Natural killer cell treated with Interleukin-12 subunit alpha and Interleukin-12 subunit beta and Interleukin-15 and Interleukin-18, amount 100 ng/mL, for 72 hours (primary cell): Measurements from ENCODE around the gene FGFR3. TPM values are rescaled to one million over a fixed set of nuclear protein-coding genes. Genes with fewer than 3 reads are reported as not detected.

Experiments
- ATAC-seq, 2 donors: fragments of 150-1000 bp; cut with Tn5 transposase in 1 of 2; sonication (Bioruptor Pico), chemical (Tn5 transposase) in 1 of 2; 2 replicates each; pipeline ENCODE4 v1.10.0; 2021
- DNase-seq: peaks from one replicate; pipeline ENCODE4 v3.0.0; 2022; ENCODE audit warnings: low spot score
- H3K27ac Mint-ChIP-seq, 2 donors: 1 replicate in 1 of 2; 2 replicates in 1 of 2; pipeline ENCODE4 v1.8.0; 2022; ENCODE audit warnings: mixed read lengths in 2 of 2, mild to moderate bottlenecking in 1 of 2, moderate library complexity in 1 of 2
- H3K27me3 Mint-ChIP-seq, 2 donors: 1 replicate in 1 of 2; 2 replicates in 1 of 2; pipeline ENCODE4 v1.8.0; 2022; ENCODE audit warnings: mixed read lengths in 2 of 2
- H3K36me3 Mint-ChIP-seq: one replicate; pipeline ENCODE4 v1.8.0; 2022; ENCODE audit warnings: mixed read lengths
- H3K4me1 Mint-ChIP-seq, 2 donors: 1 replicate in 1 of 2; 2 replicates in 1 of 2; pipeline ENCODE4 v1.8.0; 2022; ENCODE audit warnings: low read depth in 2 of 2, mixed read lengths in 2 of 2, mild to moderate bottlenecking in 1 of 2
- H3K4me3 Mint-ChIP-seq: one replicate; pipeline ENCODE4 v1.8.0; 2022; ENCODE audit warnings: mixed read lengths
- H3K9me3 Mint-ChIP-seq: 2 replicates; pipeline ENCODE4 v1.8.0; 2022; ENCODE audit warnings: mixed read lengths
- total RNA-seq, 2 donors: library from RNA; stranded (reverse); gene quantifications; one replicate each; pipeline ENCODE4 v1.2.3, GENCODE V29; 2022

FGFR3 gene
- total RNA-seq, 2 donors from 2014 or later, result not detected

GRCh38 chr4:1802720-1803522 lies 9.8 kb downstream of the FGFR3 start:
- H3K36me3 Mint-ChIP-seq, result no peaks in the 10 kb centered on the region
- no peaks in the 10 kb centered on the region for H3K4me1 Mint-ChIP-seq
- no peak overlapping the region for H3K27ac Mint-ChIP-seq
- no peaks in the 10 kb centered on the region for H3K9me3 Mint-ChIP-seq
- ATAC-seq, result no peak
- no peak for DNase-seq
- H3K27me3 Mint-ChIP-seq, result no peaks in the 10 kb centered on the region
- no peak overlapping the region for H3K4me3 Mint-ChIP-seq

DNA sequence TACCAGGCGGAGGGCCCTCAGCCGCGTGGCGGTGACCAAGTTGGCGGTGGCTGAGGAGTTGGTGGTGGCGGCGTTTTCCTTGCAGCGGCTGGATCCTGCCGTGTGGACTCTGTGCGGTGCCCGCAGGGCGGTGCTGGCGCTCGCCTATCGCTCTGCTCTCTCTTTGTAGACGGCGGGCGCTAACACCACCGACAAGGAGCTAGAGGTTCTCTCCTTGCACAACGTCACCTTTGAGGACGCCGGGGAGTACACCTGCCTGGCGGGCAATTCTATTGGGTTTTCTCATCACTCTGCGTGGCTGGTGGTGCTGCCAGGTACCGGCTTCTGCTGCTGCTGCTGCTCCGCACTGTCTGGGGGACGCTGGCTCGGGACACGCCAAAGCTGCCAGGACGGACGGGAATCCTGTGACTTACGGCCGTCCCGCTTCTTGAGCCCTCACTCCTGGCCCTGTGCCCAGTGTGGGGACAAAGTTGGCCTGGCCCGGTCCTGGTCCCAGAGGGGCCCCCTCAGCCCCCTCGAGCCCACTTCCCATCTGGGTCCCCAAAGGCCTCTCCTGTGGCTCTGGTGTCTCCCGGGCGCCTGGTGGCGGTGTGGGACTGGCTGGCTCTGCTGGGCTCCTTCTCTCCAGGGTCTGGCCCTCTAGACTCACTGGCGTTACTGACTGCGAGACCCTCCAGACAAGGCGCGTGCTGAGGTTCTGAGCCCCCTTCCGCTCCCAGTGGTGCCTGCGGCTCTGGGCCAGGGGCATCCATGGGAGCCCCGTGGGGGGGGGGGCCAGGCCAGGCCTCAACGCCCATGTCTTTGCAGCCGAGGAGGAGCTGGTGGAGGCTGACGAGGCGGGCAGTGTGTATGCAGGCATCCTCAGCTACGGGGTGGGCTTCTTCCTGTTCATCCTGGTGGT lies 10.7 kb downstream of the FGFR3 start:
- no peak overlapping the region for H3K27ac Mint-ChIP-seq
- DNase-seq, result no peak
- no peaks in the 10 kb centered on the region for H3K36me3 Mint-ChIP-seq
- no peaks in the 10 kb centered on the region for H3K27me3 Mint-ChIP-seq
- ATAC-seq, result no peak
- no peak overlapping the region for H3K4me3 Mint-ChIP-seq
- H3K4me1 Mint-ChIP-seq, result no peaks in the 10 kb centered on the region
- H3K9me3 Mint-ChIP-seq, result no peaks in the 10 kb centered on the region

- DNase-seq, result no peak
- H3K27ac Mint-ChIP-seq, result no peak overlapping the region
- H3K4me3 Mint-ChIP-seq, result no peak overlapping the region
- H3K36me3 Mint-ChIP-seq, result no peaks in the 10 kb centered on the region
- H3K27me3 Mint-ChIP-seq, result no peaks in the 10 kb centered on the region
- H3K4me1 Mint-ChIP-seq, result no peaks in the 10 kb centered on the region
- ATAC-seq, result no peak
- no peaks in the 10 kb centered on the region for H3K9me3 Mint-ChIP-seq
Measured at GRCh38 chr4:1804638-1805492, 11.8 kb downstream of the FGFR3 start.

GRCh38 chr4:1805493-1806222 lies 12.6 kb downstream of the FGFR3 start:
- Mint-ChIP-seq H3K27ac (no peak overlapping the region), H3K36me3 (no peaks in the 10 kb centered on the region)
- no peak for DNase-seq

DNA sequence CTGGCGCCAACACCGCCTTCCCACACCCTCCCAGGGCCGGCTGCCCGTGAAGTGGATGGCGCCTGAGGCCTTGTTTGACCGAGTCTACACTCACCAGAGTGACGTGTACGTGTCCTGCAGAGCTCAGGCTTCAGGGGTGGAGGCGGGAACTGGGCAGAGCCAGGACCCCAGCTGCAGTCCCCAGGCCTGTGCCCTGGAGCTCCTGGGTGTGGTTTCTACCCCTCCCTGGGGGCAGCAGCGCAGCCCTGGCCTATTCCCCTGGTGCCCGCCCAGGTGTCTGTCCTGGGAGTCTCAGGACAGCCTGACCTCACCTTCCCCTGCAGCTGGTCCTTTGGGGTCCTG lies 13.1 kb downstream of the FGFR3 start:
- ATAC-seq (no peak), DNase-seq (no peak)
- H3K27ac Mint-ChIP-seq, result no peak overlapping the region
- no peaks in the 10 kb centered on the region for H3K27me3 Mint-ChIP-seq
- no peak overlapping the region for H3K4me3 Mint-ChIP-seq
- no peaks in the 10 kb centered on the region for H3K4me1 Mint-ChIP-seq
- H3K9me3 Mint-ChIP-seq, result no peaks in the 10 kb centered on the region
- no peaks in the 10 kb centered on the region for H3K36me3 Mint-ChIP-seq

More at GRCh38 chr4:1805493-1806222, 12.6 kb downstream of the FGFR3 start:
- ATAC-seq, result no peak
- Mint-ChIP-seq H3K27me3 (no peaks in the 10 kb centered on the region), H3K9me3 (no peaks in the 10 kb centered on the region), H3K4me1 (no peaks in the 10 kb centered on the region), H3K4me3 (no peak overlapping the region)

- DNase-seq (no peak), ATAC-seq (no peak)
- H3K27me3 Mint-ChIP-seq, result no peaks in the 10 kb centered on the region
- no peak overlapping the region for H3K27ac Mint-ChIP-seq
- H3K36me3 Mint-ChIP-seq, result no peaks in the 10 kb centered on the region
- no peaks in the 10 kb centered on the region for H3K9me3 Mint-ChIP-seq
- H3K4me1 Mint-ChIP-seq, result no peaks in the 10 kb centered on the region
- H3K4me3 Mint-ChIP-seq, result no peak overlapping the region
Measured at GRCh38 chr4:1806596-1807331, 13.7 kb downstream of the FGFR3 start.

- DNase-seq (no peak), ATAC-seq (no peak)
- Mint-ChIP-seq H3K27ac (no peak overlapping the region), H3K27me3 (no peaks in the 10 kb centered on the region), H3K4me1 (peaks cover 0 to under 1% of the 10 kb centered on the region in 2 donors), H3K4me3 (no peak overlapping the region), H3K36me3 (no peaks in the 10 kb centered on the region), H3K9me3 (no peaks in the 10 kb centered on the region)
Measured at GRCh38 chr4:1807332-1807777, 14.3 kb downstream of the FGFR3 start.

DNA sequence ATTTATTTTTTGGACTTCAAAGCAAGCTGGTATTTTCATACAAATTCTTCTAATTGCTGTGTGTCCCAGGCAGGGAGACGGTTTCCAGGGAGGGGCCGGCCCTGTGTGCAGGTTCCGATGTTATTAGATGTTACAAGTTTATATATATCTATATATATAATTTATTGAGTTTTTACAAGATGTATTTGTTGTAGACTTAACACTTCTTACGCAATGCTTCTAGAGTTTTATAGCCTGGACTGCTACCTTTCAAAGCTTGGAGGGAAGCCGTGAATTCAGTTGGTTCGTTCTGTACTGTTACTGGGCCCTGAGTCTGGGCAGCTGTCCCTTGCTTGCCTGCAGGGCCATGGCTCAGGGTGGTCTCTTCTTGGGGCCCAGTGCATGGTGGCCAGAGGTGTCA lies 15.3 kb downstream of the FGFR3 start:
- no peak for ATAC-seq
- Mint-ChIP-seq H3K27me3 (no peaks in the 10 kb centered on the region), H3K9me3 (no peaks in the 10 kb centered on the region), H3K4me3 (no peak overlapping the region), H3K27ac (no peak overlapping the region), H3K36me3 (no peaks in the 10 kb centered on the region), H3K4me1 (peaks cover 0 to 3% of the 10 kb centered on the region in 2 donors)
- no peak for DNase-seq

- no peak overlapping the region for H3K4me3 Mint-ChIP-seq
- no peak overlapping the region for H3K27ac Mint-ChIP-seq
Measured at GRCh38 chr4:1808851-1809753, 16.0 kb downstream of the FGFR3 start.

GRCh38 chr4:1809754-1810502 lies 16.8 kb downstream of the FGFR3 start:
- Mint-ChIP-seq H3K4me3 (no peak overlapping the region), H3K4me1 (peaks cover 0 to 3% of the 10 kb centered on the region in 2 donors), H3K27me3 (no peaks in the 10 kb centered on the region), H3K27ac (no peak overlapping the region), H3K36me3 (no peaks in the 10 kb centered on the region), H3K9me3 (no peaks in the 10 kb centered on the region)
- ATAC-seq (peak; percentile 63 to 64), DNase-seq (no peak)

More at GRCh38 chr4:1808851-1809753, 16.0 kb downstream of the FGFR3 start:
- H3K4me1 Mint-ChIP-seq, result peaks cover 0 to 3% of the 10 kb centered on the region in 2 donors
- no peaks in the 10 kb centered on the region for H3K36me3 Mint-ChIP-seq
- no peaks in the 10 kb centered on the region for H3K9me3 Mint-ChIP-seq
- DNase-seq (no peak), ATAC-seq (no peak)
- no peaks in the 10 kb centered on the region for H3K27me3 Mint-ChIP-seq

DNA sequence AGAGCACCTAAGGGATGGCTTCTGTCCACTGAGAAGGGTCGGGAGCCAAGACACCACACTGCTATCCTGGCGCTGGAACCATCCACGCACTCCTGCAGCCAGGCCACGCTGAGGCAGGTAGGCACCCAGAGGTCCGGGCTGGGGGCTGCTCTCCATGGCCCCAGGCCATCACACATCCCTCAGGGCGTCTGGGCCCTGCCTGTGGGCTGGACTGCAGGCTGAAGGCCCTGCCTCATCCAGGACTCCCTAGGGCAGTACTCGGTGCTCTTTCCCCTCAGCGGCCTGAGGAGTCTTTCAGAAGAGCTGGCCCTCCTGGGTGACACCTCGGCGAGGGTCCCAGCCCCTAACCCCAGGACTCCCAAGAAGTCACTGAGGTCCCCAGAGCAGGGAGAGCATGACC lies 17.7 kb downstream of the FGFR3 start:
- peaks cover 0 to 3% of the 10 kb centered on the region in 2 donors for H3K4me1 Mint-ChIP-seq
- no peak overlapping the region for H3K4me3 Mint-ChIP-seq
- no peaks in the 10 kb centered on the region for H3K9me3 Mint-ChIP-seq
- H3K27ac Mint-ChIP-seq, result no peak overlapping the region
- no peaks in the 10 kb centered on the region for H3K27me3 Mint-ChIP-seq
- ATAC-seq, result no peak
- DNase-seq, result no peak
- H3K36me3 Mint-ChIP-seq, result no peaks in the 10 kb centered on the region
